Measurements from ENCODE around the gene ACBD6.

The ACBD6 gene

GRCh38 chr1:180381184-180381580, 121.2 kb downstream of the ACBD6 start:
- POLR2A ChIA-PET, result interaction anchor here (0.7 kb wide), 1 partner anchor 931 kb away, joined by 3 read pairs; no protein-coding TSS in a partner anchor
- CTCF ChIA-PET, result no interaction called here

DNA sequence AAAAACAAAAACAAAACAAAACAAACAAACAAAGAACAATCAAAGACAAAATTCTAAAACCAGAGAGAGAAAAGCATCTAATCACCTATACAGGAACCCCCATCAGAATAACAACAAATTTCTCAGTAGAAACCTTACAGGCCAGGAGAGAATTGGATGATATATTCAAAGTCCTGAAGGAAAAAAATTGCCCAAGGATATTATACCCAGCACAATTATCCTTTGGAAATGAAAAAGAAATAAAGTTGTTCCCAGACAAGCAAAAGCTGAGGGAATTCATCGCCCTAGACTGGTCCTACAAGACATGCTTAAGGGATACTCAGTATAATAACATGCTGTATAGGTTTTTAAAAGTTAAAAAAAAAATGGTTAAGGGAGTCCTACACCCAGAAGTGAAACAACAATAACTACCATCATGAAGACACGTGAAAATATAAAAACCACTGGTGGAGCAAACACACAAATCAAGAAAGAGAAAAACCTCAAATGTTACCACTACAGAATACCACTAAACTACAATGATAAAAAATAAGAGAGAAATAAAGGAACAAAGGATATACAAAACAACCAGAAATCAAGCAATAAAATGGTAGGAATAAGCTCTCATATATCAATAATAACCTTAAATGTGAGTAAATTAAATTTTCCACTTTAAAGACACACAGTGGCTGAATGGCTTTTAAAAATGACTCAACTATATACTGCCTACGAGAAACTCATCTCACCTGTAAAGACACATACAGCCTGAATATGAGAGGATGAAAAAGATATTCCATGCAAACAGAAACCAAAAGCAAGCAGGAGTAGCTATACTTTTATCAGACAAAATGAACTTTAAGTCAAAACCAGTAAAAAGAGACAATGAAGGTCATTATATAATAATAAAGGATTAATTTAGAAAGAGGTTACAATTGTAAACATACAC, 121.9 kb downstream of the ACBD6 start:
- H3K4me3 ChIP-seq (ENCODE audit: low read depth, low read length), result no peak overlapping the region
- CTCF ChIA-PET, result interaction anchor here (0.6 to 0.7 kb wide), 2 partner anchors 57 to 69 kb away, joined by 3 to 4 read pairs; no protein-coding TSS in a partner anchor
- H3K27ac ChIP-seq (ENCODE audit: extremely low read depth, low read depth, low read length), result no peak overlapping the region
- H3K9me3 ChIP-seq (ENCODE audit: control insufficient read depth, insufficient read depth, low read depth, low read length), result no peaks in the 10 kb centered on the region
- POLR2A ChIA-PET, result no interaction called here
- H3K4me1 ChIP-seq (ENCODE audit: control insufficient read depth, insufficient read depth, low read length), result no peaks in the 10 kb centered on the region
- no peaks in the 10 kb centered on the region for H3K36me3 ChIP-seq (ENCODE audit: control insufficient read depth in 2 of 2, insufficient read depth in 1 of 2, low read length in 2 of 2)
- no peak for TF ChIP-seq ZNF514 (tag by site-specific recombination; IDR thresholded peaks at IDR 0.05)
- no peak for TF ChIP-seq GLIS1 (tag by site-specific recombination; IDR thresholded peaks at IDR 0.05)
- no peak for TF ChIP-seq ZNF548 (tag by site-specific recombination; IDR thresholded peaks at IDR 0.05)
- no peak for TF ChIP-seq ZNF518A (tag by site-specific recombination; conservative IDR thresholded peaks at IDR 0.05; ENCODE audit: low read depth)
- no peak for TF ChIP-seq ZNF223 (tag by site-specific recombination; IDR thresholded peaks at IDR 0.05)
- TF ChIP-seq, protein P1, sequence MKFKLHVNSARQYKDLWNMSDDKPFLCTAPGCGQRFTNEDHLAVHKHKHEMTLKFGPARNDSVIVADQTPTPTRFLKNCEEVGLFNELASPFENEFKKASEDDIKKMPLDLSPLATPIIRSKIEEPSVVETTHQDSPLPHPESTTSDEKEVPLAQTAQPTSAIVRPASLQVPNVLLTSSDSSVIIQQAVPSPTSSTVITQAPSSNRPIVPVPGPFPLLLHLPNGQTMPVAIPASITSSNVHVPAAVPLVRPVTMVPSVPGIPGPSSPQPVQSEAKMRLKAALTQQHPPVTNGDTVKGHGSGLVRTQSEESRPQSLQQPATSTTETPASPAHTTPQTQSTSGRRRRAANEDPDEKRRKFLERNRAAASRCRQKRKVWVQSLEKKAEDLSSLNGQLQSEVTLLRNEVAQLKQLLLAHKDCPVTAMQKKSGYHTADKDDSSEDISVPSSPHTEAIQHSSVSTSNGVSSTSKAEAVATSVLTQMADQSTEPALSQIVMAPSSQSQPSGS (tag by site-specific recombination; IDR thresholded peaks at IDR 0.05; ENCODE audit: low read depth), result no peak
- no peak for TF ChIP-seq GLI2 (tag by site-specific recombination; IDR thresholded peaks at IDR 0.05; ENCODE audit: borderline replicate concordance, low read depth)
- TF ChIP-seq ZNF248 (tag by site-specific recombination; IDR thresholded peaks at IDR 0.05), result no peak
- TF ChIP-seq ZNF837 (tag by site-specific recombination; IDR thresholded peaks at IDR 0.05), result no peak
- no peak for TF ChIP-seq ZNF221 (tag by site-specific recombination; IDR thresholded peaks at IDR 0.05; ENCODE audit: borderline replicate concordance)
- no peak for TF ChIP-seq ZNF140 (tag by site-specific recombination; IDR thresholded peaks at IDR 0.05)
- TF ChIP-seq ZNF292 (tag by site-specific recombination; IDR thresholded peaks at IDR 0.05; ENCODE audit: borderline replicate concordance, low read depth), result no peak
- TF ChIP-seq, protein P2, sequence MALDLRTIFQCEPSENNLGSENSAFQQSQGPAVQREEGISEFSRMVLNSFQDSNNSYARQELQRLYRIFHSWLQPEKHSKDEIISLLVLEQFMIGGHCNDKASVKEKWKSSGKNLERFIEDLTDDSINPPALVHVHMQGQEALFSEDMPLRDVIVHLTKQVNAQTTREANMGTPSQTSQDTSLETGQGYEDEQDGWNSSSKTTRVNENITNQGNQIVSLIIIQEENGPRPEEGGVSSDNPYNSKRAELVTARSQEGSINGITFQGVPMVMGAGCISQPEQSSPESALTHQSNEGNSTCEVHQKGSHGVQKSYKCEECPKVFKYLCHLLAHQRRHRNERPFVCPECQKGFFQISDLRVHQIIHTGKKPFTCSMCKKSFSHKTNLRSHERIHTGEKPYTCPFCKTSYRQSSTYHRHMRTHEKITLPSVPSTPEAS (tag by site-specific recombination; IDR thresholded peaks at IDR 0.05), result no peak
- TF ChIP-seq ZNF777 (tag by site-specific recombination; IDR thresholded peaks at IDR 0.05; ENCODE audit: borderline replicate concordance), result no peak

More at GRCh38 chr1:180381184-180381580, 121.2 kb downstream of the ACBD6 start:
- no peaks in the 10 kb centered on the region for H3K36me3 ChIP-seq (ENCODE audit: control insufficient read depth in 2 of 2, insufficient read depth in 1 of 2, low read length in 2 of 2)
- TF ChIP-seq MYNN (tag by site-specific recombination; IDR thresholded peaks at IDR 0.05; ENCODE audit: borderline replicate concordance) (no peak), GLIS1 (tag by site-specific recombination; IDR thresholded peaks at IDR 0.05) (no peak), ZNF76 (tag by site-specific recombination; IDR thresholded peaks at IDR 0.05; ENCODE audit: borderline replicate concordance, low read depth) (no peak), ZNF626 (tag by site-specific recombination; IDR thresholded peaks at IDR 0.05) (no peak), PBX3 (CRISPR knock-in tag; IDR thresholded peaks at IDR 0.05) (no peak), ZNF121 (tag by site-specific recombination; IDR thresholded peaks at IDR 0.05) (no peak), KLF8 (tag by site-specific recombination; IDR thresholded peaks at IDR 0.05) (no peak), ZNF423 (tag by site-specific recombination; IDR thresholded peaks at IDR 0.05) (no peak), HOXC10 (CRISPR knock-in tag; IDR thresholded peaks at IDR 0.05) (no peak), ZNF394 (tag by site-specific recombination; IDR thresholded peaks at IDR 0.05; ENCODE audit: borderline replicate concordance) (no peak), HOXD13 (CRISPR knock-in tag; IDR thresholded peaks at IDR 0.05; ENCODE audit: borderline replicate concordance) (no peak), ZNF37A (tag by site-specific recombination; IDR thresholded peaks at IDR 0.05) (no peak), SETDB1 (IDR thresholded peaks at IDR 0.05; ENCODE audit: insufficient read length, low read length) (no peak), ZNF555 (tag by site-specific recombination; conservative IDR thresholded peaks at IDR 0.05) (no peak)
- TF ChIP-seq, protein P3, sequence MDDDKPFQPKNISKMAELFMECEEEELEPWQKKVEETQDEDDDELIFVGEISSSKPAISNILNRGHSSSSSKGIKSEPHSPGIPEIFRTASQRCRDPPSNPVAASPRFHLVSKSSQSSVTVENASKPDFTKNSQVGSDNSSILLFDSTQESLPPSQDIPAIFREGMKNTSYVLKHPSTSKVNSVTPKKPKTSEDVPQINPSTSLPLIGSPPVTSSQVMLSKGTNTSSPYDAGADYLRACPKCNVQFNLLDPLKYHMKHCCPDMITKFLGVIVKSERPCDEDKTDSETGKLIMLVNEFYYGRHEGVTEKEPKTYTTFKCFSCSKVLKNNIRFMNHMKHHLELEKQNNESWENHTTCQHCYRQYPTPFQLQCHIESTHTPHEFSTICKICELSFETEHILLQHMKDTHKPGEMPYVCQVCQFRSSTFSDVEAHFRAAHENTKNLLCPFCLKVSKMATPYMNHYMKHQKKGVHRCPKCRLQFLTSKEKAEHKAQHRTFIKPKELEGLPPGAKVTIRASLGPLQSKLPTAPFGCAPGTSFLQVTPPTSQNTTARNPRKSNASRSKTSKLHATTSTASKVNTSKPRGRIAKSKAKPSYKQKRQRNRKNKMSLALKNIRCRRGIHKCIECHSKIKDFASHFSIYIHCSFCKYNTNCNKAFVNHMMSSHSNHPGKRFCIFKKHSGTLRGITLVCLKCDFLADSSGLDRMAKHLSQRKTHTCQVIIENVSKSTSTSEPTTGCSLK (tag by site-specific recombination; IDR thresholded peaks at IDR 0.05), result no peak
- H3K9me3 ChIP-seq (ENCODE audit: control insufficient read depth, insufficient read depth, low read depth, low read length), result no peaks in the 10 kb centered on the region
- H3K4me1 ChIP-seq (ENCODE audit: control insufficient read depth, insufficient read depth, low read length), result no peaks in the 10 kb centered on the region
- H3K4me3 ChIP-seq (ENCODE audit: low read depth, low read length), result no peak overlapping the region
- H3K27ac ChIP-seq (ENCODE audit: extremely low read depth, low read depth, low read length), result no peak overlapping the region

Data from HEK293 (cell line).